GM19467 (cell line): ENCODE measurements around the gene CCL7.
"Not testable (repeated sequence)": the region's sequence is repeated elsewhere in the genome, so short reads cannot be mapped to it uniquely, and the experiment has no call there.

Experiments
- ATAC-seq: cut with Tn5 transposase; IDR thresholded peaks from one replicate; pipeline ENCODE4 v1.9.1; 2021; ENCODE audit warnings: mild to moderate bottlenecking, moderate library complexity; ENCODE audit not compliant: unreplicated experiment

CCL7 gene

GRCh38 chr17:34269969-34270368 is at the start of gene CCL7:
Gene CCL7 (plus strand): TSS chr17:34270221. CDS start chr17:34270291, 70 bp downstream.
- ATAC-seq: no peak

DNA sequence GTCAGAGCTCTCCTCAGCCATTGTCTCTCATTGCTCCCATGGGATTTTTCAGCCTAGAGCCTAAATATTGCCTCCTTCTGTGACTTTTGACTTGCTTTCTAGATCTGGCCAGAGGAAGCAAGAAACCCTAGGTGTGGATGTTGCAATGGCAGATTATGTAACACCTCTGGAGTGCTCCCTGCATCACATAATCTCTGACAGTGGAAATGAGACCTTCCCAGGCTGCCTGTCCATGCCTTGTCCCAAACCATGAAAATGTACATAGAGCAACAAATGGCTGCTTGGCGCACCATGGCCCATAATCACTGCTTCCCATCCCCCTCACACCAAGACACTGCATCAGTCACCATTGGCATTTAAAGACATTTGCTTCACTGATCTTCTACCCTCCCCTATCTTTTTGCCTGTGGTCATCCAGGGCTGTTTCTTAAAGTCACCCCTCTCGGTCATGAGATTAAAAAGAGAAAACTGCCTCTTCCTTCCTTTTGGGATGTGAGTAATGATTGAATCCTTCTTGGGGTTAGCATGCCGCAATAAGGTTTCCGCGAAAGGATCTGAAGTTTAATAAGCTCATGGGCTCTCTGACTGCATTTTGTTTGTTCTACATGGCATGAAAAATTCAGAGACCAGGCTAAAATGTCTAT is 49.1 kb upstream of the CCL7 start:
- ATAC-seq: no peak

- no peak for ATAC-seq
These were observed 48.6 kb upstream of the CCL7 start for GRCh38 chr17:34221411-34221810.

DNA sequence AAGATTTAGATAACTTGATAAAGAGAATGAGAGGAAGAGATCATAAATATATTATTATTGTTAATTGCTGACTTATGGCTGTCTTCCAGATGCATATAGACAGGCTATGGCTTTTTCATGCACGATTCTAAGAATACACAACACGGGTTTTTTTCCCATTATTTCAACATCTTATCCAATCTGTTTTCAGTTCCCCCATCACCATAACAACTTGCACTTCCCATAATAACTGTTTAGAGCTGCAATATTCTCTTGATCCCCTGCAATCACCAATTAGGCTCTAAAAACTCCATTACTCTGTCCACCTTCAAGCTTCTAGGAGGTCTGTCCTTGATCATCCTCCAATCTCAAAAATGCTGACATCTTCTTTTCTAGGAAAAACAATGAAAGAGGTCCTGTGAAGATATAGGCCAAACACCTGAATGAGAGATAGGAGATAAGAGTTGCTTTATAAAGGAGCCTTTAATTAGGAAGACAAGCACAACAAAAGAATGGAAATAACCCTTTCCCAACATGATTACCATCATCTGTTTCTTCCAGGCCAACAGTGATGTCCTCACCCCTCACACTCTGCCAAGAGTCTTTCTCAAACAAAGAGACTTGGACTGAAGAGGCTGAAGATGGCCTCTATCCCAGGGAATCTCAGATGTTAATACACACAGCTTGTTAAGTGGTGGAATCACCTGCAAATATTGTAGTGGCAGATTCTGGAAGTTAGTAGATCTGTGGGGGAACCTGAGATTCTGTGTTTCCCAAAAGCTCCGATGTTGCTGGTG is 47.1 kb upstream of the CCL7 start:
- ATAC-seq: no peak

- ATAC-seq: no peak
These were observed 45.0 kb upstream of the CCL7 start for GRCh38 chr17:34225046-34225445.

DNA sequence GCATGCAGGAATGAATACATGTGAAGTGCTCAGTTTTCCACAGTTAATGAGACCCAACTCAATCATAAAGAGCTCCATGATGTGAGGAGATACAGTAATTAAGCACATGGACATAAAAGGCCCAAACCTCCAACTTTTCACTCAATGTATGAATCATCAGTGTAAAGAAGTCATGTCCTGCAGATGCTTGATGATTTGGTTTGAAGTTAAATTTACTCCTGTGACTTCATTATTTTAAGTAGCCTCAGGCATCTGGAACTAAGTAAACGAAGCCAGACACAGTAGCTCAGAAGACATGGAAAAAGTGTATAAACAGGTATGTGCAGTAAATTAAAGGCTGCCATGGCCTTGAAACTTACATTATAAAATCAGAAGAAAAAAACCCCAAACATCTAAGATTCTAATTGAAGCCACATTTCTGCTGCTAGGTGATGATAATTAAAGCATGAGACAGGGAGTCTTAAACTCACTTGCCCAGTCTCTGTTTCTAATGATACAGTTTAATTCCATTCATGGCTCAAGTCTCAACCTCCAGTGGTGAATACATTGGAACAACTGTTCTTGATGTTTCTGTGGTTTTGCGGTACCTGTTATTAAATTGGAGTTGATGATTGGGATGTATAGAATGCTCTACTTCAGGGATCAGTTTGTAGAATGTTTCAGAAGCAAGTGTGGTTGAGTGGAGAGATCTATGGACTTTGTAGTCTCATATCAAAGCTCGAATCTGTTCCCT is 43.8 kb upstream of the CCL7 start:
- ATAC-seq: no peak

GRCh38 chr17:34226744-34227034 is 43.3 kb upstream of the CCL7 start:
- no peak for ATAC-seq

- ATAC-seq: not testable (repeated sequence)
These were observed 42.7 kb upstream of the CCL7 start for GRCh38 chr17:34227293-34227692.

DNA sequence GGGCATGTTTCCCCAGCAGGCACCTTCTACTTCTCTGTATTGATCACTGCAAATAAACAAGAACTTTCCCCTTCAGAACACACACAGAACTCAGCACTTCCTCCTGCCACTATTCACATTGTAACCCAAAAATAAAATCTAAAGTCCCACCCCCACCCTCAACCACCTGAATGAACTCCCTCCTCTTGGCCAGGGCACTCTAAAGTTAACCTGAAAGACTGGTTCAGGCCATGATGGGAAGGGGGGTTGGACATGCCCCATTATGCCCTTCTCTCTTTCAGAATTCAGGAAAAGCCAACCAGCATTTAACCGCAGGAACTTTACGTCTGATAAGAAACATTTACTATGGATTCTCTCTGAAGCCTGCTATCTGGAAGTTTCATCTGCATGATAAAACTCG is 42.3 kb upstream of the CCL7 start:
- ATAC-seq: no peak

- ATAC-seq: no peak
These were observed 41.2 kb upstream of the CCL7 start for GRCh38 chr17:34228781-34229180.

DNA sequence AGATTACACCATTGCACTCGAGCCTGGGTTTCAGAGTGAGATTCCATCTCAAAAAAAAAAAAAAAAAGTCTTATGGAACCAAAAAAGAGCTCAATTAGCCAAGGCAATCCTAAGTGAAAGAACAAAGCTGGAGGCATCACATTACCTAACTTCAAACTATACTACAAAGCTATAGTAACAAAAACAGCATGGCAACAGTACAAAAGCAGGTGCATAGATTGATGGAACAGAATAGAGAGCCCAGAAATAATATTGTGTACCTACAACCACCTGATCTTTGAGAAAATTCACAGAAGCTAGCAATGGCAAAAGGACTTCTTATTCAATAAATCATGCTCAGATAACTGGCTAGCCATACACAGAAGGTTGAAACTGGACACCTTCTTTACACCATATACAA is 39.7 kb upstream of the CCL7 start:
- no peak for ATAC-seq

DNA sequence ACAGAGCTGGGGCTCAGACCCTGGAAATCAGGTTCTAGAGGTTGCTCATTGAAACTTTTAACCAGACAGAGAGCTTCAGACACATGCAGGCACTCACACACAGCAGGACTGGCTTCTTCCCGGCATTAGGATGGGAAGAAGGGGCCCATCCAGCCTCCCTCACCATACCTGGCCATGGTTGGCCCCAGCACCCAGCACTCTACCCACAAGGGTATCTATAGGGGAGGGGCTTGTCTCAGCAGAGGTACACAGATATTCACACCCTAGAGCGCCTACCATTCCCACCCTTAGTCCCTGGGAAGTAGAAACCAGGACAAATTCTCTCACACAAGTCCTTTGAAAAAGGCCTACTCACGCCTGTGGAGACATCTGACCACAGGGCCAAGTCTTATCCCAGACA is 35.4 kb upstream of the CCL7 start:
- no peak for ATAC-seq

GRCh38 chr17:34235389-34236028 is 34.5 kb upstream of the CCL7 start:
- ATAC-seq: no peak

GRCh38 chr17:34236281-34236892 is 33.6 kb upstream of the CCL7 start:
- ATAC-seq: no peak

DNA sequence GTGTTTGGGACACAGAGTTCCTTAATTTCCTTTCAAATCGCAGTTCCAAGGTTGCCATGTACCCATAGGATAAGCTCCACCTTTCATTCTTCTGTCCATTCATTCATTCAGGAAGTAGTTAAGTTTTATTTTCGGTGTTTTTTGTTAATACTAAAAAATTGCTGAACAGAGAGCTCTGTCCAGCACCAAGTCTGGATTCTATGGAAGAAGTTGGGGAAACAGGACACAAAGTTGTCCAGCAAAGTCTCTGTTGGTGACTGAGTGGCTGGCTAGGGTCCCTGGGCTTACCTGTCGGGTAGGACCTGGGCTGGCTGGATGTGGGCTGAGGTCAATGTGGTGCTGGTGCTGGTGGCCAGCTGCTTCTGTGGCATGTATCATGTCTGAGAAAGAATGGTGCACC is 32.6 kb upstream of the CCL7 start:
- no peak for ATAC-seq

GRCh38 chr17:34241062-34241461 is 29.0 kb upstream of the CCL7 start:
- ATAC-seq: no peak

DNA sequence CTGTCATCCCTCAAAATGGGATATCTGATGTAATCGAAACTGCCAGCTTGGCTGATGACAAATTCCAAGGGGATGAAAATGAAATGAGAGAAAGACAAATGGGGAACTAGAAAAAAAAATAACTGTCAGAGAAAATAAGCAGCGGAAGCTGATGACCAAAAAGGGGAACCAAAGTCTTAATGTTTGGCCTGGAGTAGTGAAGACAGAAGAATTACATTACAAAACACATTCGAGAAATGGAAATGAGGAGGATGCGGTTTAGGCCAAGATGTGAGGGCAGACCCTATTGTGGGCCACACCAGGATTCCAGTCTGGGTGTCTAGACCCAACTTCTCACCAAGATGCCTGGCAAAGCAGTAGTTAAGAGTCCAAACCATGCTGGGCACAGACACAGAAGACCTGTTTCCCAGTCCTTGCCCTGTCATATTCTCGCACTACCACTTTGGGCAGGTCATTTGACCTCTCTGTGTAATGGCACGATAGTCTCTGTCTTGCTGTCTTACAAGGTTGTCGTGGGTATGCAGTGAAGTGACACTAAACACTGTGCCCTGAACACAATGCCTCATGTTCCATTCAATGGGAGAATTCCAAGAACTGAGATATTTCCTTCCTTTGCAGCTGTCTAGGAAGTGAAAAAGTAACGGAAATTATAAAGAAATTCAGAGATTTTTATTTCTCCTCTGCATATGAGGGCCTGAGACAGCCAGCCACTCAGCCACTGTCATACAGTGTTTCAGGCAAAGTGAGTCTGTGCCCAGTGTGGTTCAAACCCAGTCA is 27.2 kb upstream of the CCL7 start:
- ATAC-seq: no peak

DNA sequence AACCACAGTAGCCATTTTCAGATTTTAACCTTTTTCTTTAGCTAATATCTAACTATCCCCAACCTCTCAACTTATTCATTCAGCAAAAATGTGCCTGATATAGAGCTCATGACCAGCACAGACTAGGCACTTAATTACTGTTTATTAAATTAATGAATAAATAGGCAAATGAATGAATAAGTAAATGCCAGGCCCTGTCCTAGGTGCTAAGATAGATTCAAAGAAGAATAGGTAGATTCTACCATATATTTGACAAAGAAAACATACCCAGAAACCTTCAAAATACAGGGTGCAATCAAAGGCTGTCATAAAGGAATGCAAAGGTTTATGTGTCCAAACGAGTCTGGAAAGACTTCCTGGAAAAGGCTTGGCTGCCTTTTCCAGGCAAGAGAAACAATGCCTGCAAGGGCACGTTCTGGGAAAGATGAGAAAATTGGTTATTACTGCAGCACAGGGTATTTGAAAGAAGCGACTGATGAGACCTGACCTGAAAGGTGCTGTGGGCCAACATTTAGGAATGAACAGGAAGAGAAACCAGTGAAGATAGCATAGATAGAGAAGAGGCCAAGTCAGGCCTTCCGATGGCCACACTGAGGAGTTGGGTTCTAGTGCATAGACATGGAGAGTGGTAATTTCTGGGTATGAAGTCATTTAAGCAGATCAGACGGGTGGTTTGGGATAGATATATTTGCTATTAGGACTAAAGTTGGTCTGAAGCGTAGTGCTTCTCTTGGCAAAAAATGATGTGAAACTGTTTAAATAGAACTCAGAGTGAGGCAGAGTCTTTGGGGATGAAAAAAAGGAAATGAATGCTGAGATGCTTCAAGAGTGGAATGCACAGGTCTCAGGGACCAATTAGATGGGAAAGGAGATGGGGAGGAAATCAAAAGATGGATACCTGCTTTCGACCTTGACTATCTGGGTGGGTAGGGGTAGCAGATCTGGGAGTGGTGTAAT is 26.4 kb upstream of the CCL7 start:
- no peak for ATAC-seq

GRCh38 chr17:34245351-34245905 is 24.6 kb upstream of the CCL7 start:
- ATAC-seq: no peak
